HS-27A (cell line): Measurements from ENCODE around the gene TTLL4.
"Not testable (repeated sequence)": the region's sequence is repeated elsewhere in the genome, so short reads cannot be mapped to it uniquely, and the experiment has no call there.

ENCODE experiments used
- DNase-seq: peaks from one replicate; pipeline ENCODE4 v3.0.0-alpha.2; 2012; ENCODE audit warnings: low read depth, missing footprints

The TTLL4 gene

DNA sequence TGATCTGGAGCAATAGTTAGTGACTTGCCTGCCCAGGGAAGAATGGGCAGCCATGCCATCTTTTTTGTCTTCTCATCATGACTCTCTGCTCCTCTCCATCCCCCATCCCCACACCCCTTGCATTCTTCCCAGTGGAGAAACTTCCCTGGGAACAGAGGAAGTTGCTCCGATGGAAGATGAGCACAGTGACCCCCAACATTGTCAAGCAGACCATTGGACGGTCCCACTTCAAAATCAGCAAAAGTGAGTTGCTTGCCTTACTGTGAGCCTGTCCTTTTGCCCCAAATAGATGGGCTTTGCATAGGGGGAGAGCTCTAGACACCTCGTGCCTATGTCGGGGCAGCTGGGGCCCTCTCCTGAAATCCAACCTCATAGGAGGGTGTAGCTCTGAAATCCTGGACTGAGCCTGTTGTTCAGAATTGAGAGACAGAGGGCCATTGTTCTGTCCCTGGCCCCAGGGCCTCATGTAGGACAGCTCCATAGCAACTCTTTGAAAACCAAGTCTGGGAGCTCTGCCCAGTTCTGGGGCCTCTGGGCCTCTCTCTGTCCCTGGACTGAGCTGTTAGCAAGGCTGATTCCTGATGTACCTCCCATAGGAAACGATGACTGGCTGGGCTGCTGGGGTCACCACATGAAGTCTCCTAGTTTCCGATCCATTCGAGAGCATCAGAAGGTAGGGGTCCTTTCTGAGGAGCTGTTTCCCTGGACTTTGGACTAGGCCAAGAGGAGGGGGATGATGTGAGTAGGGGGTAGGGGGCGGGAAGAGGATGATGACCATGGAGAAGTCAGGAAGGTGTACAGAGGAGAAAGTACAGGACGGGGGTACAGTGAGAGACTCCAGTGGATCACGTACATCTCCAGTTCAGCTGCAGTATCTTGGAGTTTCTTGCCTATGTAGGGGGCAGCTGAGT, 35.2 kb downstream of the TTLL4 start:
- DNase-seq: no peak

DNA sequence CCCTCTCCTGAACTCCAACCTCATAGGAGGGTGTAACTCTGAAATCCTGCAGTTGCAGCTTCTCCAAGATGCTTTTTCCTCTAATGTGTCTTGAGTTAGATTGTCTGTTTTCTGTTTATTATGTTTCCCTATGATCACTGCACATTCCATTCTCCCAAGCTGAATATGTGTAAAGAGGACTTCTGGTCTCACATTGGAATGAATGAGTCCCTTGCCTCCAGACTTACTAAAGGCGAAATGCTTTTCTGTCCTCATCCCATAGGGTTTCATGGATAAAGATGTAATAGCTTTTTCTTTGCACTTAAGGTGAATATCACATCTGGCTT, 35.8 kb downstream of the TTLL4 start:
- no peak for DNase-seq

DNA sequence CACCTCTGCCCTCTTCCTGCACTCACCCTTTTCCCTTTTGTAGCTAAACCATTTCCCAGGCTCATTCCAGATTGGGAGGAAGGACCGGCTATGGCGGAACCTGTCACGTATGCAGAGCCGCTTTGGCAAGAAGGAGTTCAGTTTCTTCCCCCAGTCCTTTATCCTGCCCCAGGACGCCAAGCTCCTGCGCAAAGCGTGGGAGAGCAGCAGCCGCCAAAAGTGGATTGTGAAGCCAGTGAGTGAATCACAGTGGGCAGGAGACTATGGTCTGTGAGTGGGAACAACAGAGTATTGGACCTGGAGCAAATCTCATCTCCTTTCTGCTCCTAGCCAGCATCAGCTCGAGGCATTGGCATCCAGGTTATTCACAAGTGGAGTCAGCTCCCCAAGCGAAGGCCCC, 36.3 kb downstream of the TTLL4 start:
- DNase-seq: no peak

DNA sequence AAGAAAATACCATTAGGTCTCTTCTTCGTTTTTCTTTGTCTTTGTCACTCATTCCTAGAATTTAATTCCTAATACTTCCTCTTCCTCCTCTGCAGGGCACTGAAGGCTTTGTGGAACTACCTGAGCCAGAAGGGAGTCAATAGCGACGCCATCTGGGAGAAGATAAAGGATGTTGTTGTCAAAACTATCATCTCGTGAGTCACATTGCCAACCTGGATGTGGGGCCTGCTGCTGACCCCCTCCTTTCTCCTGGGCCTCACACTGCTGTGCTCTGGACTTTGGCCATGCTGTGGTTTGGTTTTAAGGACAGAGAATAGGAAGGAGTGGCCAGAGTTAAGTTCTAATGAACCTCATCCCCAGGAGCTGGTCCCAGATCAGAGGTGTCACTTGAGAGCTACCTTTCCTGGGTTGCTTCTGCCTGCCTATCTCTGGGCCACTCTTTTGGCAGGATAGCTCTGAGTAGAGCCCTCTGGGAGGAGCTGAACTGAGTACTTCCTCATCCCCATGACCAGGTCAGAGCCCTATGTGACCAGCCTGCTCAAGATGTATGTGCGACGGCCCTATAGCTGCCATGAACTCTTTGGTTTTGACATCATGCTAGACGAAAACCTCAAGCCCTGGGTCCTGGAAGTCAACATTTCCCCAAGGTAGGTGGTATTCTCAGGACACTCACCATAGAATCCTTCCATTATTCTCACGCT, 38.3 kb downstream of the TTLL4 start:
- DNase-seq: no peak

DNA sequence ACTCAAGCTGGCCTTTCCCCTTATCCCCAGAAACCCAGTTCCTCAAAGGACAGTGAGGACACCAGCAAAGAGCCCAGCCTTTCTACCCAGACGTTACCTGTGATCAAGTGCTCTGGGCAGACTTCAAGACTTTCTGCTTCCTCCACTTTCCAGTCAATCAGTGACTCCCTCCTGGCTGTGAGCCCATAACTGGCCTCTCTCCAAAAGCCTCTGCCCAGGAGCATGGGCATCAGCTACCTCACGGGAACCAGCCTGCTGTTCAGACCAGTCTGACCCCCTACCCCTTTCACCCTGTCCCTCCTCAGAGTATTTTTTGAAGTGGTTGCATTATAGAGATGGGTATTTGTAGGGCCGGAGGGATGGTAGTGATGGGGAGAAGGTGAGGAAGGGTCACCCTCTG, 43.6 kb downstream of the TTLL4 start:
- no peak for DNase-seq

DNA sequence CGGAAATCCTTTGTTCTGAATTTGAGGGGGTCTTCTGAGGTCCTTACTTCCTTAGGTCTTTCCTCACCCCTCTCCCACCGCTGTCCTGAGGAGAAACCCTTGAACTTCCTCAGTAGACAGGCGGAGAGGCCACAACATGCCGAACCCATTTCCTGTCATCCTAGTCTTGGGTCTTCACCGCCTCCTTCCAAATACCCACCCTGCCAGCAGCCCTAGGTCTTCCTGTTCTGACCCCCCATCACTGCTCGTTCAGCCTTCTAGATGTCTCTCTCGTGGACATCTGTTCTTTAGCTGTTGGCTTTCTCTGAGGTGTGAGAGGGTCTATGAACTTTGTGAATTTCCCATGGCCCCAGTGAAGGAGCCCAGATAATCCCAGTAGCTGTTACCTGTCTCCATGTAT, 44.1 kb downstream of the TTLL4 start:
- DNase-seq: no peak

DNA sequence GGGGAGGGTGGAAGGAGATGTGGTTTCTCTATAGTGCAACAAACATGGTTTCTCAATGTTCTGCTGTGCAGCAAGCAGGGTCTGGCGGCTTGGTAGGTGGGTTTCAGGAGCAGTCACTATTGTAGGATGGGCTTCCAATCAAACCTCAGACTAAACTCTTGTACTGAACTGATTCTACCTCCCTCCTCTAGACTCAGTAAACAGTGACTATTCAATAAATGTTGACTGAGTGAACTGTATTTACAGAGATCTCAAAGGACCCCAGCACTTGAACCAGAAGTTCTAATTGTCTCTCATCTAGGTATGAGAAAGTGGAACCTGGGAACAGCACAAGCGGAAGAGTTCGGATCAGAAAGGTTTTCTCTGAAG, 44.5 kb downstream of the TTLL4 start:
- no peak for DNase-seq

DNA sequence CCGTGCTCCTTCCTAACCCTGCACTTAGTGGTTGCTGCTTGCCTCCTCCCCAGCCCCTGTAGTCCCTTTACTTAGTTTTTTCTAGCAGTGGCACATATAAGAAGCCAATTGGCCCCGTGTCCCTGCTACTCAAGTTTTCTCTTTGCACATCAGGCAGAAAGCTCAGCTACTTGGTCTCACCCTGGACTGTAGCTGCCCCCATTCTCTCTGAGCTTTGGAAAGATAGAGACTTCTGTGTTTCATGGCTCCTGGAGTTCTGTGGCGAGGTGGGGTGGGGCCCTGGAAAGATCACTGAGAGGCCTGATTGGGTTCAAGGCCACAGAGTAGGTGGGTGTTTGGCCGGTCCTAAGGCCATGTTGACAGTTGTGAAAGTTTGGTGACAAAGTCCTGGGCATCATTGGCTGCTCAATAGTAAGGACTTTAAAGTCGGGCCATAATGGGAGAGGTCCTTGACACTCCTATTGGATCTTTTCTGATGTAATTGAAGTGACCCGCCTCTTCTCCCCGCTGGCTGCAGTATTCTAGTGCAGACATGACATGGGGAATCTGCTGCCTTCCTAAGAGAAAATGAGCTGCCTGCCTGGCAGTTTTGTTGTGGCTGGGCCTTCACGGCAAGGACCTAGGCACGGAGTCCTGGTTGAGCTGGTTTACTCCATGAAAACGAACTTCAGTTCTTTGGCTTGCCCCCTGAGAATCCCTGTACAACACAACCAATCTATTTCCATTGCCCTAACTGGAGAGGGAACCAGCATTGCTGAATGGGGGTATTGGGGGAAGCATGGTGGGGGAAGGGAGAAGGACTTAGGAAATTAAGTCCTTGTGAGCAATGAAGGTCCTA, 45.2 kb downstream of the TTLL4 start:
- DNase-seq: no peak

DNA sequence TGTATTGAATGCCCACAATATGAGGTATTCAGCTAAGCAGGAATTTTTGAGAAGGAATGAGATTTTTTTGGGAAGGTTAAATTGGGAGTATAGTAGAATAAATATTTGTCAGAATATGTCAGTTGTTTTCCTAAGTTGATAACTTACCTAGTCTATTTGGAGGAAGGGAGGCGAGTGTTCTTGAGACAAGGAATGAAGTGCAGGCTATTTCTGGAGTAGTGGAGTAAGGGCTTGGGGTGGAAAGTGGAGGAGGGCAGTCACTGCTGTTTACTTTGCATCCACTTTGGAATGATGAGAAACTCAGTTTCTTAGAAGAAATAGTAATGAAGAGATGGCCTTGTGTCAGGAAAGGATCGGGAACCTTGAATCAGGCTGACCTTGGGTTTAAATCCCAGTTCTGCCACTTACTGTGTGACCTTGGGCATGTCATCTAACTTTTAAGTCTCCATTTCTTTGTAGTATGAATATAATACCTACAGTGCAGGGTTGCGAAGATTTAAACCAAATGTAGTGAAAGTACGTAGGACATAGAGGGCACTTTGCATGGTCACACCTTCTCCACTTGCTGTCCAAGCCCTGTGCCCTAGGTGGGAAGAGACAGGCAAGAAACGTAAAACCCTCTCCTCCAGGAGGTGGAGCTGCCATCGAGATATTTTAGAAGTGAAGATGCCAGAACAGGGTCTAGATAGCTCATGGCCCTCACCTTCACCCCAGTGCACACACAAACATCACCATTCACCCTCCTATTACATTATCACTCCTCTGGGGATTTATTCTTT, 46.2 kb downstream of the TTLL4 start:
- DNase-seq: no peak

DNA sequence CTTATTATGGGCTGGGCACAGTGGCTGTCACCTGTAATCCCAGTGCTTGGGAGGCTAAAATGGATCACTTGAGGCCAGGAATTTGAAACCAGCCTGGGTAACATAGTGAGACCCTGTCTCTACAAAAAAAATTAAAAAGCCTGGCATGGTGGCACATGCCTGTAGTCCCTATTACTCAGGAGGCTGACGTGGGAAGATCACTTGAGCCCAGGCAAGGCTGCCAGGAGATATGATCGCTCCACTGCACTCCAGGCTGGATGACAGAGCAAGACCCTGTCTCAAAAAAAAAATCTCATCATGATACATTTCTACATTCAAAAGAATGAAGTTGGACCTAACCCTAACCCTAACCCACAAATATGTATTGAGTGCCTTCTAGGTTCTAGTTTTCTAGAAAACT, 51.2 kb downstream of the TTLL4 start:
- DNase-seq: no peak

DNA sequence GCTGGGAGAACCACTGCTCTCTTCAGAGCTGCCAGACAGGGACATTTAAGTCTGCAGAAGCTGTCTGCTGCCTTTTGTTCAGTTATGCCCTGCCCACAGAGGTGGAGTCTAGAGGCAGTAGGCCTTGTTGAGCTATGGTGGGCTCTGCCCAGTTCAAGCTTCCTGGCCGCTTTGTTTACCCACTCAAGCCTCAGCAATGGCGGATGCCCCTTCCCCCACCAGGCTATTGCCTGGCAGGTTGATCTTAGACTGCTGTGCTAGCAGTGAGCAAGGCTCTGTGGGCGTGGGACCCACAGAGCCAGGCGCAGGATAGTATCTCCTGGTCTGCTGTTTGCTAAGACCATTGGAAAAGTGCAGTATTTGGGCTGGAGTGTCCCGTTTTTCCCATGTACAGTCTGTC, 62.1 kb downstream of the TTLL4 start:
- DNase-seq: not testable (repeated sequence)

DNA sequence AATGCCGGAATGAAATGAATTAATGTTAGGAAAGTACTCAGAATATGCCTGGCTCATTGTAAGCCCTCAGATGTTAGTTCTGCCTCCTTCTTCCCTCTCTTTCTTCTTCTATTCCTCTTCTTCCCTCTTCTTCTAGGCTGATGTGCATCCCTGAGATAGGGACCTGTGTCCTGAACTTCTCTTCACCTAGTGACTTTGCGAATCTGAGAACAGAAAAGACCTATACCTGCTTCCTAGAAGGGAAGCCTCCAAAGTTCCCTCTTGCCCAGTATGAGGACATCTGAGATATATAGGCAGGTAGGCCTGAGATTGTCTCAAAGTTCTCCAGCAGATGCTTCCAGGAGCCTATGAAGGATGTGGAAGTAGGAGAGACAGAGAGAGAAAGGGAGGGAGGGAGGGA, 63.2 kb downstream of the TTLL4 start:
- DNase-seq: no peak

DNA sequence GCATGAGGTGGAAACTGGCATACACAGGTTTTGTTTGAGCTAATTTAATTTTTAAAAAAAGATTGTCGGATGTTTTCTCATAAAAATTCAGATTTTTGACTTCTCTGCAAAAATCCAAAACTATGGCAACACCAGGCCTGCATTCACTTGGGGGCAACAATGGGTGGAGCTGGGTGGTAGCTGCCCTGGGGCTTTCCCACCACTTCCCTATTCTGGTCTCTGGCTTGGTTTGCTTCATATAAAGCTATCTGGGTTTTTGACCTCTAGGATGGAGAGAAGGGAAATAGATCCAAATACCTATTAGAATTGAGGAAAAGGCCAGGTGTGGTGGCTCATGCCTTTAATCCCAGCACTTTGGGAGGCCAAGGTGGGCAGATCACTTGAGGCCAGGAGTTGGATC, 65.9 kb downstream of the TTLL4 start:
- no peak for DNase-seq

DNA sequence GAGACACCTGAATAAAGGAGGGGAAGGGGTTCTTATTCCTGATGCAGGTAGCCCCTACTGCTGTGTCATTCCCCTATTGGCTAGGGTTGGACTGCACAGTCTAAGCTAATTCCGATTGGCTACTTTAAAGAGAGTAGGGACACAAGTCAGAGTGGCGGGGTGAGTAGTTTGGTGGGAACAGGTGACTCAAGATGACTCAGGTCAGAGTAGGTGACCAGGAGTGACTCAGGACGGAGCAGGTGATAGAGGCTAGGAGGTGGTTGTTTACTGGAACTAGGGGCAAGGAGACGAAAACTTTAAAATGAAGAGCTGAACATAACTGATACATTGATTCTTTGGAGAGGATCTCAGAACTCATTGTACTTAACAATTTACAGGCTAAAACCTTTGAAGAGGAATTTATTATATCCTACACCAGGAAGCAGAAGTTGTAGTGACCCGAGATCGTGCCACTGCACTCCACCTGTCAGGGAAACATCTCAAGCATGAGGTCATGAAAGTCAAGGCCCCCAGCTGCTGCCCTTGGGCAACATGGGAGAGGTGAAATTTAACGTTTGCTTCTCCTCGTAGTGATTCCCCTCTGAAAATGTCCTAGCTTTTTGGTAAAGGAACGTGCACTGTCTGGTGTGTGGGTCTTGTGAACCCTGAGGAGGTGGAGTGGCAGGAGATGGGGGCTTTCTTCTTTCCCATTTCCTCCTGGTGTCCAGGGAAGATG, 66.8 kb downstream of the TTLL4 start:
- no peak for DNase-seq

DNA sequence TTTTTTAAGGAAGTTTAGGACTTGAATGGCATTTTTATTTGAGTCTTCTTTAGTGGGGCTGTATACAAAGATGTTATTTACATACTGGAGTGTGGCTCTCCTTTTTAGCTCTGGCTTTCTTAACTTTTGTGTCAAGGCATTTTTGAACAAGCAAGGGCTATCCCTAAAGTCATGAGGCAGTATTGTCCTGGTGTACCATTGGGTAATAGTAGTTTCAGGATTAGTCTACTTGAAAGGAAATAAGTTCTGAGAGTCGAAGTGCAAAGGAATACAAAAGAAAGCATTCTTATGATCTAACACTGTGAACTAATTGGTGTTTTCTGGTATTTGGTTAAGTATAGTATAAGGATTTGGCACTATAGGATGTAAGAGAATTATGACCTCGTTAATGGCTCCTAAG, 69.4 kb downstream of the TTLL4 start:
- no peak for DNase-seq

DNA sequence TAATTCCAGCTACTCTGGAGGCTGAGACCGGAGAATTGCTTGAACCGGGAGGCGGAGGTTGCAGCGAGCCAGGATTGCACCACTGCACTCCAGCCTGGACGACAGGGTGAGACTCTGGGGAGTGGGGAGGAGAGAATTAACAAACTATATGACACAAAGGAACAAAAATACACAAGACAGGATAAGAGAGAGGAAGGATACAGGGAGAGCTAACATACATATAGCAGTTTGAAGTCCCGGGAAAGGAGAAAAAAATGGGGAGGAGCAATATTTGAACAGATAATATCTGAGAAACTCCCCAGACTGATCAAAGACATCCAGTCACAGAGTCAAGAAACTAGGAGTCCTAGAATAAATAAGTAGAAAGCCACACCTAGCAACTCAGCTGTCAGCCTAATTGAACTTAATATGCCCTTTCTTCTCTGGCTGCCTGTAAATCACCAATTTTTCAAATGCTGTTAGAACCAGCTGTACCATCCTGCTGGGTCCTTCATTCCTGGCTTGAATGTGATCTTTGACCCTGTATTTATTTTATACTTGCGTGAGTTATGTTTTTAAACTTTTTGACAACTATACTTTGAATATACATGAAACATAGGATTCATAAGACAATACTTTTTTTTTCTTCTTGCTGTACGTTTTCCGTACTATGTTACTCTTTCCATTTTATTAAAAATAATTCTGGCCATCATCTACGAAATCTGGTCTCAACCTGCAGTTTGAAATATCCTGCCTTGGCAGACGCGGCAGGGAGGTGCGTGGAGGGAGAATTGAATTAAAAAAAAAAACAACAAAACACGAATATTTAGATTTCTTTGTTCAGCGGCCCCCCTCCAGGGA, 70.4 kb downstream of the TTLL4 start:
- no peak for DNase-seq

DNA sequence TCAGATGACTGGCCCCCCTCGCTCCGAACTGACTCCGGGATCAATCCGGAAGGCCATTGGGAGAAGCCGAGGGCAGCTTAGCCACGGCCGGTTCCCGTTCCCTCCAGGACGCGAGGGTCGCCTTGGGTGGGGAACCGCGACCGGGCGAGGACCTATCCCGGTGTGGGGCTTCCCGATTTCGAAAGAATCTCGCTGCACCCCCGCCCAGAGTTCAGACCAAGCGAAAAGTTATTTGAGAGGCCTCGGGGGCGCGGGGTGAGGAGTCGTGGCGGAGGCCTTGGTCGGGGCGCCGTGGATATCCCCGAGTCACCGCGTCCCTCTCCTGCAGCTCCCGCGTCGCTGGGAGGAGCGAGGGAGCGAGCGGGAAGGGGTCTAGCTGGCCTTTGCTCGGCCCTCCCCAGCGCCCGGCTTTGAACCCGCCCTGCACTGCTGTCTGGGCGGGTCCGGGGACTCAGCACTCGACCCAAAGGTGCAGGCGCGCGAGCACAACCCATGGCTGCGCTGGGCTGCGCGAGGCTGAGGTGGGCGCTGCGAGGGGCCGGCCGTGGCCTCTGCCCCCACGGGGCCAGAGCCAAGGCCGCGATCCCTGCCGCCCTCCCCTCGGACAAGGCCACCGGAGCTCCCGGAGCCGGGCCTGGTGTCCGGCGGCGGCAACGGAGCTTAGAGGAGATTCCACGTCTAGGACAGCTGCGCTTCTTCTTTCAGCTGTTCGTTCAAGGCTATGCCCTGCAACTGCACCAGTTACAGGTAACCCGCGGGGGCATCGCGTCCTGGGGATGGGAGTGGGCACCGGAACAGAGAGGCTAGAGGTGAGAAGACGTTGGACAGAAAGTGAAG, 71.3 kb downstream of the TTLL4 start, which contains the start of gene CYP27A1:
Gene CYP27A1 (plus strand): TSS at position 457 of the 837 bp plus-strand sequence. CDS start 36 bp downstream, at position 493.
- DNase-seq: no peak

DNA sequence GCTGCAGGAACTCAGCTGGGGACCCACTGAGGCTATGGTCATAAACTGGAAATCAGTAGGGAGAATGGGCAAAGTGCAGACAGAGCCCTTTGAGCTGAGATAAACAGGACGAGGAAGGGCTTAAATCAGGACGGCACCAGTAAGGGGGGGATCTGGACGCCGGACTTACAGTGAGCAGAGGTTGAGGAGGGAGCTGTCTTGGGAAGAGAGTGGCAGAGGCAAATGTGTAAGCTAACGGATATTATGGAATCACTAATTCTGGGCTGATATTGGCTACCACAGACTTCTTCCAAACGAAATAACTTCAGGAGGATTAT, 71.9 kb downstream of the TTLL4 start:
- no peak for DNase-seq

DNA sequence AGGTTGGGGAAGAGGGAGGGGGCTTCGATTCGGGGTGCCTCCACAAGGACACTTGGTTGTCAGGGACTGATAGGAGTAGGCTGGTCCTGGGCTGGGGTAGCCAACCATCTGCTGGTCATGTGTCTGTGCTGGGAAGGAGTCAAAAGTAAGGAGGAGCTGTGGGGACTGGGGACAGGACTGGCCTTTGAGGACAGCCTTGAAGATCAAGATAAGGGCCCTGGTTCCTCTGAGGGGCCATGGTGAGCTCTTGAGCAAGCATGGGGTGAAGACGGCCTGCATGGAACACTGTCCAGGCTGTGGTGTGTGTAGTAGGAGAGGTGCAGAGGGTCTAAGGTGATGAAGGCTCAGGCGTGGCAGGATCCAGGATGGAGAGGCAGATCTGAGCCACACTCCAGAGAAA, 73.1 kb downstream of the TTLL4 start:
- no peak for DNase-seq

DNA sequence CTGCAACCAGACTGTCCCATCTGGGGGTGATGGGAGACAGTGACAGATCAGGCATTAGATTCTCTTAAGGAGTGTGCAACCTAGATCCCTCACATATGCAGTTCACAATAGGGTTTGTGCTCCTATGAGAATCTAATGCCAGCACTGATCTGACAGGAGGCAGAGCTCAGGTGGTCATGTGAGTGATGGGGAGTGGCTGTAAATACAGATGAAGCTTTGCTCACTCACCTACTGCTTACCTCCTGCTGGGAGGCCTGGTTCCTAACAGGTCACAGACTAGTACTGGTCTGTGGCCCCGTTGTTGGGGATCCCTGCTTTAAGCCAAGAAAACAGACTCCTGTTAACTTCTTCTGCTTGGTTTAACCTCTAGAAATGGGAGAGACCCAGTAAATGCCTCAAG, 74.5 kb downstream of the TTLL4 start:
- DNase-seq: no peak
